ENCODE results near the gene FAM20C. TPM values are rescaled to one million over a fixed set of nuclear protein-coding genes. Genes with fewer than 3 reads are reported as not detected.

The FAM20C gene
- total RNA-seq, 2 experiments from 2014 or later = 1.3 to 1.7 TPM

- H3K27me3 ChIP-seq (ENCODE audit: control insufficient read depth in 1 of 2, insufficient read depth in 2 of 2, low read length in 2 of 2) = no peaks in the 10 kb centered on the region
- Mint-ChIP-seq H3K4me3 (no peak overlapping the region), H3K9me3 (no peaks in the 10 kb centered on the region), H3K27me3 (no peaks in the 10 kb centered on the region), H3K36me3 (ENCODE audit: low read depth) (no peaks in the 10 kb centered on the region), H3K4me1 (ENCODE audit: low read depth) (no peaks in the 10 kb centered on the region), H3K27ac (no peak overlapping the region)
- H3K9me3 ChIP-seq (ENCODE audit: control insufficient read depth in 1 of 2, insufficient read depth in 1 of 2, low read length in 2 of 2) = peaks cover 0 to 36% of the 10 kb centered on the region in 2 experiments
- intact Hi-C loops (cut with DNase I, micrococcal nuclease) = no loop called here
- no peaks in the 10 kb centered on the region for H3K4me1 ChIP-seq (ENCODE audit: insufficient read depth, low read length)
- no peaks in the 10 kb centered on the region for H3K36me3 ChIP-seq (ENCODE audit: insufficient read depth, low read length)
- ATAC-seq (ENCODE audit: poor library complexity) (no peak), DNase-seq (no peak)
- POLR2A ChIA-PET = no interaction called here
- H3K27ac ChIP-seq (ENCODE audit: low read depth in 1 of 2, low read length in 2 of 2) = no peak overlapping the region
- CTCF ChIA-PET = no interaction called here
- no peak for TF ChIP-seq CTCF (IDR thresholded peaks at IDR 0.05)
- H3K4me3 ChIP-seq (ENCODE audit: low read length) = no peak overlapping the region
These were observed 15.2 kb downstream of the FAM20C start for GRCh38 chr7:207418-208129.

- no peaks in the 10 kb centered on the region for H3K4me1 ChIP-seq (ENCODE audit: insufficient read depth, low read length)
- ATAC-seq (ENCODE audit: poor library complexity) (no peak), DNase-seq (no peak)
- H3K4me3 ChIP-seq (ENCODE audit: low read length) = no peak overlapping the region
- H3K9me3 ChIP-seq (ENCODE audit: control insufficient read depth in 1 of 2, insufficient read depth in 1 of 2, low read length in 2 of 2) = peaks cover 0 to 36% of the 10 kb centered on the region in 2 experiments
- no peaks in the 10 kb centered on the region for H3K36me3 ChIP-seq (ENCODE audit: insufficient read depth, low read length)
- Mint-ChIP-seq H3K4me3 (no peak overlapping the region), H3K27me3 (no peaks in the 10 kb centered on the region), H3K4me1 (ENCODE audit: low read depth) (no peaks in the 10 kb centered on the region), H3K9me3 (no peaks in the 10 kb centered on the region), H3K27ac (no peak overlapping the region), H3K36me3 (ENCODE audit: low read depth) (no peaks in the 10 kb centered on the region)
- intact Hi-C loops (cut with DNase I, micrococcal nuclease) = no loop called here
- no peak for TF ChIP-seq CTCF (IDR thresholded peaks at IDR 0.05)
- H3K27ac ChIP-seq (ENCODE audit: low read depth in 1 of 2, low read length in 2 of 2) = no peak overlapping the region
- ChIA-PET CTCF (no interaction called here), POLR2A (no interaction called here)
- no peaks in the 10 kb centered on the region for H3K27me3 ChIP-seq (ENCODE audit: control insufficient read depth in 1 of 2, insufficient read depth in 2 of 2, low read length in 2 of 2)
These were observed 15.8 kb downstream of the FAM20C start for GRCh38 chr7:208130-208673.

GRCh38 chr7:208816-209215 lies 16.4 kb downstream of the FAM20C start:
- intact Hi-C loops (cut with DNase I, micrococcal nuclease) = no loop called here
- peaks cover 0 to 36% of the 10 kb centered on the region in 2 experiments for H3K9me3 ChIP-seq (ENCODE audit: control insufficient read depth in 1 of 2, insufficient read depth in 1 of 2, low read length in 2 of 2)
- no peak for ATAC-seq (ENCODE audit: poor library complexity)
- POLR2A ChIA-PET = no interaction called here
- no peak overlapping the region for H3K27ac Mint-ChIP-seq
- DNase-seq = no peak
- no peak for TF ChIP-seq CTCF (IDR thresholded peaks at IDR 0.05)
- no peaks in the 10 kb centered on the region for H3K27me3 ChIP-seq (ENCODE audit: control insufficient read depth in 1 of 2, insufficient read depth in 2 of 2, low read length in 2 of 2)
- H3K4me1 ChIP-seq (ENCODE audit: insufficient read depth, low read length) = no peaks in the 10 kb centered on the region
- H3K4me3 ChIP-seq (ENCODE audit: low read length) = no peak overlapping the region
- no peaks in the 10 kb centered on the region for H3K4me1 Mint-ChIP-seq (ENCODE audit: low read depth)
- no peaks in the 10 kb centered on the region for H3K9me3 Mint-ChIP-seq
- CTCF ChIA-PET = no interaction called here
- H3K4me3 Mint-ChIP-seq = no peak overlapping the region
- no peaks in the 10 kb centered on the region for H3K36me3 Mint-ChIP-seq (ENCODE audit: low read depth)
- no peaks in the 10 kb centered on the region for H3K36me3 ChIP-seq (ENCODE audit: insufficient read depth, low read length)
- H3K27ac ChIP-seq (ENCODE audit: low read depth in 1 of 2, low read length in 2 of 2) = no peak overlapping the region
- H3K27me3 Mint-ChIP-seq = no peaks in the 10 kb centered on the region

All from CD4-positive, alpha-beta T cell (primary cell).